Germinal center (tissue), 1 donor: ENCODE results near the gene SIRT6.
A peak's percentile ranks its signal among the peaks of the same experiment; 100 is the strongest.
"Not testable (repeated sequence)": the region's sequence is repeated elsewhere in the genome, so short reads cannot be mapped to it uniquely, and the experiment has no call there.

Source experiments
- DNase-seq: peaks from one replicate; pipeline ENCODE4 v3.0.0; 2012; ENCODE audit warnings: mixed read lengths, low spot score

The SIRT6 gene

GRCh38 chr19:4199699-4200293, 17.4 kb upstream of the SIRT6 start:
- DNase-seq, result no peak

DNA sequence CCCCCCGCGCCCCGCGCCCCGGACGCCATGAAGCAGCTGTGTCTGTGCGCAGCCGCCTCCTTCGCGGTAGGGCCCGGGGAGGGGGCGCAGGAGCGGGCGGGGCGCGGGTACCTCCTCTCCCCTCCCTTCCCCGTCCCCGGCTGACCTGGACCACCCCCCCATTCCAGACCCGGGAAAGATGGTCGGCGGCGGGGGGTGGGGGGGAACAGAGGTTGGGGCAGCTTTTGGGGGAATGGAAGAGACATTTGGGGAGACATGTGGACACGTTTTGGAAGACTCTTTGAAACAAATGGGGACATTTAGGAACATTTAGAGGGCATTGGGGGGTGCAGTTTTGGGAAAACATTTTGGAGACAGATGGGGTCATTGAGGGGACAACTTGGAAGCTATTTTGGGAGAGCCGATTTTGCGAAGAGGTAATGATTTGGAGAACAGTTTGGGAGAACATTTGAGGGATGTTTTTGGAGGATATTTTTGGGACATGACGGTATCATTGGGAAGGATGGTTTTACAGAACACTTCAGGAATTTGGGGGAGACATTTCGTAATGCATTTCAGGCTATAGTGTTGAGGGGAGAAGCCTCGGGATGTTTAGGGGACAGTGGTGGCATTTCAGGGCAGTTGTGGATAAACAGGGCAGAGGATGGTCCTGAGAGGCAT, 16.2 kb upstream of the SIRT6 start:
- no peak for DNase-seq

DNA sequence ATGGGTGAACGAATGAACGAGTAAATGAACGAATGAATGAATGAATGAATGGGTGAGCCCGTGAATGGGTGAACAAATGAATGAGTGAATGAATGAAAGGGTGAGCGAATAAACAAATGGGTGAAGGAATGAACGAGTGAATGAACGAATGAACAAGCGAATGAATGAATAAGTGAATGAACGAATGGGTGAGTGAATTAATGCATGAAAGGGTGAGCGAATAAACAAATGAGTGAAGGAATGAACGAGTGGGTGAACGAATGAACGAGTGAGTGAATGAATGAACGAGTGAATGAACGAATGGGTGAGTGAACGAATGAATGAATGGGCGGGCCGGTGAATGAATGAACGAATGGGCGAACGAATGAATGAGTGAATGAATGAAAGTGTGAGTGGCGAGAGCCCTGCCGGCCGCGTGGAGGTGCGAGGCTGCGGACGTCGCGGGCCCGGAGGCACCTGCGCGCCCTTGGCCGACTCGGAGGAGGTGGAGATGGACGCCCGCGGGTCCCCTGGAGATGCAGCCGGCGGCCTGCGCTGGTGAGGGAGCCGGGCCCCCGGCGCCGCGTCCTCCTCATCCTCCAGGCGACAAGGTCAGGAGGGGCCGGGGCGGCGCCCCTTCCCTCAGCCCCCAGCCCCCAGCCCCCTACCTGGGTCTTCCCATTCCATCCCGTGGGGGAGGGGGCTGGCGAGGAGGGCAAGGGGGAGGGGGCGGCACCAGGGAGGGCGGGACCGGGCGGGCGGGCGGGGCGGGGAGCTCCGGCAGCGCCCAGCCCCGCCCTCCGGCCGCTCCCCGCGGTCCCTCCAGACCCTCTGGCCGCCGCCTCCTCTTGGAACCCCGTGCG, 15.5 kb upstream of the SIRT6 start:
- no peak for DNase-seq

GRCh38 chr19:4197228-4197624, 14.9 kb upstream of the SIRT6 start:
- no peak for DNase-seq

DNA sequence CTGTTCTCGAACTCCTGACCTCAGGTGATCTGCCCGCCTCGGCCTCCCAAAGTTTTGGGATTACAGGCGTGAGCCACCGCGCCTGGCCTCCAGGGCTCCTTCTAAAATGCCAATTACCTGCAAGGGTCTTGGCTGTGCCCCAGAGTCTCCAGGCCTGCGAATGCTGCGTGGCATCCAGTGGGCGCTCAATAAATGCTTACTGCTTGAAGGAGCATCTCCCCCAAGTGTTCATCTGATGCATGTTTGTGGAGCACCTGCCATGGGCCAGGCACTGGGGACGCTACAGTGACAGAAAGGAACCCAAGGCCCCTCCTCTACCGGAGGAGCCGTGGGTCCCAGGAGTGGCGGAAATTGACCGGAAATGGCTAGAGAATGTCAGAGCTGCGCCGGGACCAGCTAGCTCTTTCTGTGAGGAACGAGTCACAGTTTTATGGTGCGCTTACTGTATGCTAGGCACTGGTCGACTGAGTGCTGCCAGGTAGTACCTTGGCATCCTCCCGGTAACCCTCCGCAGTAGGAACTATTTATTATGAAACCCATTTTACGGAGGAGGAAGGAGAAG, 14.3 kb upstream of the SIRT6 start:
- no peak for DNase-seq

GRCh38 chr19:4196009-4196408, 13.6 kb upstream of the SIRT6 start:
- DNase-seq, result no peak

DNA sequence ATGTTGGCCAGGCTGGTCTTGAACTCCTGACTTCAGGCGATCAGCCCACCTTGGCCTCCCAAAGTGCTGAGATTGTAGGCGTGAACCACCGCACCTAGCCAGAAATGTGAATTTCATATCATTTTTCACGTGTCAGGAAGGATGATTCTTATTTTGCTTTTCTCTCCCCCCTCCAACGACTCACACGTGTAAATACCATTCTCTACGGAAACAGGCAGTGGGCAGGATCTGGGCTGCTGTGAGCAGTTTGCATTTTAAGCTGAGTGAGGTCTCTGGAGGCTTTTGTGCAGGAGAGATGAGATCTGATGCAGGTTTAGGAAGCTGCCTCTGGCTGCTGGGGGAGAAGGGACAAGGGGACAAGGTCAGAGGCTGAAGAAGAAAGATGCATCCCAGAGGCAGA, 12.0 kb upstream of the SIRT6 start:
- DNase-seq, result no peak

GRCh38 chr19:4192537-4192936, 10.2 kb upstream of the SIRT6 start:
- DNase-seq, result not testable (repeated sequence)

DNA sequence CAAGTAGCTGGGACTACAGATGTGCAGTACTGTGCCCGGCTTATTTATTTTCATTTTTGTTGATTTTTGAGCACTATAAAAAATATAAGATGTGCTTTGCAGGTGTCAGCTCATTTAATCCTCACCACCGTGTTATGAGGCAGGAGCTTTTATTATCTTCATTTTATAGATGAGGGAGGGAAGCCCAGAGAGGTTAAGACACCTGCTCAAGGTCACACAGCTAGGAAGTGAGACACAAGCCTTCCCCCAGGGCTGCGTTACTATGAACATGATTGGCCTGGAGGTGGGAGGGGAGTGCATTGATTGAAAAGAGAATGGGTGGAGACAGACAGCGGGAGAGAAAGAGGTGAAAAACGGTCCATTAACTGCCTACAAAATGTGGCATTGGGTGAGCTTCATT, 7.3 kb upstream of the SIRT6 start:
- no peak for DNase-seq

GRCh38 chr19:4187313-4188122, 5.2 kb upstream of the SIRT6 start:
- no peak for DNase-seq

GRCh38 chr19:4186087-4186993, 4.0 kb upstream of the SIRT6 start:
- DNase-seq, result peak; percentile 82

- no peak for DNase-seq
Measured at GRCh38 chr19:4185413-4186086, 3.2 kb upstream of the SIRT6 start.

- DNase-seq, result no peak
Measured at GRCh38 chr19:4184718-4185352, 2.5 kb upstream of the SIRT6 start.

DNA sequence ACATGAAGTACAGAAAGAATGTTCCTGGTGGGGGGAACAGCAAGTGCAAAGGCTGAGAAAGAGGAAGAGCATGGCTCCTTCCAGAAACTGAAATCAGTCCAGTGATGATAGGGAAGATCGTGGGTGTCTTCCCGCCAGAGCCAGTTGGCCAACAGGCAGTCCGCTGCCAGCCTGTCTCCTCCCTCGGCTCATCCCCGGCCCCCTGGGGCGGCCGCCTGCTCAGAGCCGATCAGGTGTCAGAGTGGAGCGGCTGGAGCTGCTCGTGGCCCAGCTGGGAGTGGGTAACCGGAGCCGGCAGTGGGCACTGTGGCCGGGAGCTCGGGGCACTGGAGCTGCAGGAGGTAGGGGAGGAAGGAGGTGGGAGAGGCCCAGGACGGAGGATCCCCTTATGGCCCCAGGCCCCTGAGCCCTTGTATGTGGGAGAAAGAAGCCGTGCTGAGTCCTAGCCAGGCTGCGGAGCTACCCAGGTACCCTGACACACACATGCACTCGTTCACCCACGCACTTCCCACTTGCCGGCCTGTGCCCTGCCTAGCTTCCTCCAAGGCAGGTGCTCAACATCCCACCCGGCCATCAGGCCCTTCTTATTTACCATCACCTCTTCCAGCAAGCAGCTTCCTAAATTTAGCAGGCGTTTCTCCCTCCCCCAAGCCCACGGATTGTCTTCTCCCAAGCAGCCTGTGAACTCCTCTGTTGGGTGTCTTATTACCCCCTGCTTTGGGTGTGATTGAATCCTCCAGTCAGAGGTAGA, 1.8 kb upstream of the SIRT6 start:
- DNase-seq, result no peak

DNA sequence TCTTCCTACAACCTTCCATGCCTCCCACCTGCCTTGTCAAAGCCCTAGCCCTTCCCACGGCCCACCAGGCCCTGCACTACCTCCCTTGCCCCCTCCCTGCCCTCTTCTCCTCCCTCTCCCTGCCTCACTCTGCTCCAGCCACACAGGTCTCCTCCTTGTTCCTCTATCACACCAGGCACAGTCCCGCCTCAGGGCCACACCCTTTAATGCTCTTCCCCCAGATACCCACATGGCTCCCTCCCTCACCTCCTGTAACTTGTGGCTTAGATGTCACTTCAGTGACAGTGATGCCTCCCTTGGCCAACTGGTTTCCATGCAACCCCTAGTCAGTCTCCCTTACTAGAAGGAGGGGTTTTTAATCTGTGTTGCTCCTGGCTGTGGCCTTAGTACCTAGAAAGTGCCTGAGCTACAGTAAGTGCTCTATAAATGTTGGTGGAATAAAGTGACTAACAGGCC, 1.3 kb downstream of the SIRT6 start:
- DNase-seq, result no peak

DNA sequence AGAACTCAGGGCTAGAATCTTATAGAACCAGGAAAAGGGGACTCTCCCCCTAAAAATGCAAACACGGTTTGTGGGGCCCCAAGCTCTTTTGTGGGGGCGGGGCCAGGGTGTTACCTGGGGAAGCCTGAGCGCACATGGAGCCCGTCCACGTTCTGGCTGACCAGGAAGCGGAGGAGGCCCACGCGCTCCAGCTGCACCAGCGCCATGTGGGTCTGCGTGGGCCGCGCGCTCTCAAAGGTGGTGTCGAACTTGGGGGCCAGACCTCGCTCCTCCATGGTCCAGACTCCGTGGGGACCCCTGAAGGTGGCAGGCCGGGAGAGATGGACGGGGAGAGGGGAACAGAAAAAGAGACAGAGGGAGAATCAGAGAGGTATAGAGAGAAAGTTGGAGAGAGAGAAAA, 3.4 kb downstream of the SIRT6 start:
- DNase-seq, result no peak

- no peak for DNase-seq
Measured at GRCh38 chr19:4177146-4177545, 5.2 kb downstream of the SIRT6 start.

- DNase-seq, result no peak
Measured at GRCh38 chr19:4175669-4175931, 6.8 kb downstream of the SIRT6 start.

DNA sequence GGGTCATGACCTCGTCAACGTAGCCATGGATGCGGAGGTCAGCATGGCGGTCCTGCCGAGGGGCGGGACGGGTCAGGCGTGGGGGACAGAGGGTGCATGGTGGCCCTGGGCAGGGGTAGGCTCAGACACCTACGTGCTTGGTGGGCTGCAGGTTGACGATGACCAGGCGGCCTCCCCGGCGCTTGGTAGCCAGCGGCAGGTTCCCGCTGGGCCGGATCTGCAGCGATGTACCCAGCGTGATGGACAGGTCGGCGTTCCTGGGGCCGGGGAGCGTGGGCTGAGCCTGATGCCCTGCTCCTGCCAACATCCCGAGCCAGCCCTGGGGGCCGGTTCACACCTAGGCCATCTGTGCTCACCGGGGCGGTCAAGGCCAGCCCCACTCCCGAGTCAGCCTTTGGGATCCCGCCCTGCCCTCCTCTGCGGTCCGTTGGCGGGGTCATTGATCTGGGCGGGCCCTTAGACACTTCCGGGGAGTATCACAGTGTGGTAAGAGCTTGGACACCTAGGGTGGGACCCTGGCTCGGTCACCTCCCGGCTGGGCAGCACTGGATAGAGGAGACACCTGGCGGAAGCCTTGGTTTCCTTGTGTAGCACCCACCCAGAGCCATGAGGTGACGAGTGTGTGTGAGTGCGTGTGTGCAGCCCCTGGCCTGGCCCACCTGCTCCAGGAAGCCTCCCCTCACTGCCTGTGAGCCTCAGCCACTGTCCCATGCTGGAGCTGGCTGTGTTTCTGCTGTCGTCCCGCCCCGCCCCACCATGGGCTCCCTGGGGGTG, 7.3 kb downstream of the SIRT6 start:
- DNase-seq, result no peak
